ENCODE measurements around the gene ELOB.
A peak's percentile ranks its signal among the peaks of the same experiment; 100 is the strongest.

ELOB gene

GRCh38 chr16:2777231-2777902 is at the start of gene ELOB (continued):
- TF ChIP-seq HOXA7 (CRISPR knock-in tag; IDR thresholded peaks at IDR 0.05; ENCODE audit: borderline replicate concordance) (no peak), MEIS1 (CRISPR knock-in tag; IDR thresholded peaks at IDR 0.05; ENCODE audit: borderline replicate concordance) (no peak), ZNF10 (tag by site-specific recombination; IDR thresholded peaks at IDR 0.05) (no peak), ZNF221 (tag by site-specific recombination; IDR thresholded peaks at IDR 0.05; ENCODE audit: borderline replicate concordance) (no peak), ZNF585B (tag by site-specific recombination; IDR thresholded peaks at IDR 0.05) (no peak), ZNF266 (tag by site-specific recombination; IDR thresholded peaks at IDR 0.05; ENCODE audit: low read depth) (no peak; the same call in 1 of the 2 replicates), GLIS2 (tag by site-specific recombination; IDR thresholded peaks at IDR 0.05) (peak; percentile 47; the same call in 1 of the 2 replicates), ZNF133 (tag by site-specific recombination; IDR thresholded peaks at IDR 0.05) (no peak), ZNF37A (tag by site-specific recombination; IDR thresholded peaks at IDR 0.05) (no peak), ZXDB (tag by site-specific recombination; IDR thresholded peaks at IDR 0.05) (peak; percentile 95), ZNF639 (tag by site-specific recombination; IDR thresholded peaks at IDR 0.05) (no peak; the same call in 1 of the 2 replicates), ZEB2 (tag by site-specific recombination; IDR thresholded peaks at IDR 0.05) (no peak), ZNF404 (tag by site-specific recombination; IDR thresholded peaks at IDR 0.05) (no peak), ZNF645 (tag by site-specific recombination; IDR thresholded peaks at IDR 0.05) (no peak), ZBTB48 (tag by site-specific recombination; IDR thresholded peaks at IDR 0.05) (peak; percentile 49), PRDM10 (tag by site-specific recombination; IDR thresholded peaks at IDR 0.05) (peak; percentile 84), ZFP69B (tag by site-specific recombination; IDR thresholded peaks at IDR 0.05) (0 out of 2 replicates have a peak, but pooled peaks have one; percentile 23), ZNF426 (tag by site-specific recombination; IDR thresholded peaks at IDR 0.05) (no peak), SP7 (tag by site-specific recombination; IDR thresholded peaks at IDR 0.05) (peak; percentile 61), ZNF830 (tag by site-specific recombination; IDR thresholded peaks at IDR 0.05; ENCODE audit: low read depth) (no peak), ZFP37 (tag by site-specific recombination; IDR thresholded peaks at IDR 0.05) (peak; percentile 87), ZNF664 (tag by site-specific recombination; IDR thresholded peaks at IDR 0.05) (no peak), ZNF596 (tag by site-specific recombination; IDR thresholded peaks at IDR 0.05) (no peak), KLF7 (tag by site-specific recombination; IDR thresholded peaks at IDR 0.05; ENCODE audit: borderline replicate concordance) (peak; percentile 78; the same call in 1 of the 2 replicates), RBAK (tag by site-specific recombination; IDR thresholded peaks at IDR 0.05) (no peak), OSR2 (tag by site-specific recombination; IDR thresholded peaks at IDR 0.05) (no peak), ZNF2 (tag by site-specific recombination; IDR thresholded peaks at IDR 0.05) (no peak; the same call in 1 of the 2 replicates), SP2 (tag by site-specific recombination; IDR thresholded peaks at IDR 0.05) (peak; percentile 55)
- TF ChIP-seq, protein P1, sequence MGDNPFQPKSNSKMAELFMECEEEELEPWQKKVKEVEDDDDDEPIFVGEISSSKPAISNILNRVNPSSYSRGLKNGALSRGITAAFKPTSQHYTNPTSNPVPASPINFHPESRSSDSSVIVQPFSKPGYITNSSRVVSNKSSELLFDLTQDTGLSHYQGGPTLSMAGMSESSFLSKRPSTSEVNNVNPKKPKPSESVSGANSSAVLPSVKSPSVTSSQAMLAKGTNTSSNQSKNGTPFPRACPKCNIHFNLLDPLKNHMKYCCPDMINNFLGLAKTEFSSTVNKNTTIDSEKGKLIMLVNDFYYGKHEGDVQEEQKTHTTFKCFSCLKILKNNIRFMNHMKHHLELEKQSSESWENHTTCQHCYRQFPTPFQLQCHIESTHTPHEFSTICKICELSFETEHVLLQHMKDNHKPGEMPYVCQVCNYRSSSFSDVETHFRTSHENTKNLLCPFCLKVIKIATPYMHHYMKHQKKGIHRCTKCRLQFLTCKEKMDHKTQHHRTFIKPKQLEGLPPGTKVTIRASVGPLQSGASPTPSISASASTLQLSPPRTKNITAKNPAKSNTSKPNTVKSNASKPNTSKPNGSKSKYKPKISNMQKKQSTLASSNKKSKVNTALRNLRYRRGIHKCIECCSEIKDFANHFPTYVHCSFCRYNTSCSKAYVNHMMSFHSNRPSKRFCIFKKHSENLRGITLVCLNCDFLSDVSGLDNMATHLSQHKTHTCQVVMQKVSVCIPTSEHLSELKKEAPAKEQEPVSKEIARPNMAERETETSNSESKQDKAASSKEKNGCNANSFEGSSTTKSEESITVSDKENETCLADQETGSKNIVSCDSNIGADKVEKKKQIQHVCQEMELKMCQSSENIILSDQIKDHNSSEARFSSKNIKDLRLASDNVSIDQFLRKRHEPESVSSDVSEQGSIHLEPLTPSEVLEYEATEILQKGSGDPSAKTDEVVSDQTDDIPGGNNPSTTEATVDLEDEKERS (tag by site-specific recombination; IDR thresholded peaks at IDR 0.05): no peak
- TF ChIP-seq, protein P2, sequence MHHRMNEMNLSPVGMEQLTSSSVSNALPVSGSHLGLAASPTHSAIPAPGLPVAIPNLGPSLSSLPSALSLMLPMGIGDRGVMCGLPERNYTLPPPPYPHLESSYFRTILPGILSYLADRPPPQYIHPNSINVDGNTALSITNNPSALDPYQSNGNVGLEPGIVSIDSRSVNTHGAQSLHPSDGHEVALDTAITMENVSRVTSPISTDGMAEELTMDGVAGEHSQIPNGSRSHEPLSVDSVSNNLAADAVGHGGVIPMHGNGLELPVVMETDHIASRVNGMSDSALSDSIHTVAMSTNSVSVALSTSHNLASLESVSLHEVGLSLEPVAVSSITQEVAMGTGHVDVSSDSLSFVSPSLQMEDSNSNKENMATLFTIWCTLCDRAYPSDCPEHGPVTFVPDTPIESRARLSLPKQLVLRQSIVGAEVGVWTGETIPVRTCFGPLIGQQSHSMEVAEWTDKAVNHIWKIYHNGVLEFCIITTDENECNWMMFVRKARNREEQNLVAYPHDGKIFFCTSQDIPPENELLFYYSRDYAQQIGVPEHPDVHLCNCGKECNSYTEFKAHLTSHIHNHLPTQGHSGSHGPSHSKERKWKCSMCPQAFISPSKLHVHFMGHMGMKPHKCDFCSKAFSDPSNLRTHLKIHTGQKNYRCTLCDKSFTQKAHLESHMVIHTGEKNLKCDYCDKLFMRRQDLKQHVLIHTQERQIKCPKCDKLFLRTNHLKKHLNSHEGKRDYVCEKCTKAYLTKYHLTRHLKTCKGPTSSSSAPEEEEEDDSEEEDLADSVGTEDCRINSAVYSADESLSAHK (tag by site-specific recombination; IDR thresholded peaks at IDR 0.05): no peak
